ENCODE data around the gene C10orf105.
A peak's percentile ranks its signal among the peaks of the same experiment; 100 is the strongest.

C10orf105 gene

GRCh38 chr10:71717056-71717455 lies 2.5 kb downstream of the C10orf105 start:
- DNase-seq (ENCODE audit: low read depth in 2 of 3, low spot score in 1 of 3): no peak

GRCh38 chr10:71716426-71716825 lies 3.2 kb downstream of the C10orf105 start:
- no peak for DNase-seq (ENCODE audit: low read depth in 2 of 3, low spot score in 1 of 3)

DNA sequence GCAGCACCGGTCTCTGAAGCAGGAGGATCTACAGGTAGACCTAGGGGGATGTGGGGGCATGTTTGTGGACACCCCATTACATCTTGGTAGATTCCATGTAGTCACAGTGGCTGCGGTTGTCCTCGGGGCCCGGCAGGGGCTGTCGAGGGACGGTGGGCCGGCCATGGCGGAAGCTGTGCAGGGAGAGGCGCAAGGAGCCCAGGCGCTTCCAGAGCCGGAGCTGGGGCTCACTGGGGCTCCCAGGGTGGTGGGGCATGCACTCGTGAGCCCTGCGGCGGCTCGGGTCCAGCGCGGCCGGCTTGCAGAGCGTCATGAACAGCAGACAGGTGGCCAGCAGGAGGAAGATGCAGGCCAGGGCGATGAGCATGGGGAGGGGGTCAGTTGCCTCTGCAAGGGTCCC lies 3.7 kb downstream of the C10orf105 start:
- DNase-seq (ENCODE audit: low read depth in 2 of 3, low spot score in 1 of 3): no peak

DNA sequence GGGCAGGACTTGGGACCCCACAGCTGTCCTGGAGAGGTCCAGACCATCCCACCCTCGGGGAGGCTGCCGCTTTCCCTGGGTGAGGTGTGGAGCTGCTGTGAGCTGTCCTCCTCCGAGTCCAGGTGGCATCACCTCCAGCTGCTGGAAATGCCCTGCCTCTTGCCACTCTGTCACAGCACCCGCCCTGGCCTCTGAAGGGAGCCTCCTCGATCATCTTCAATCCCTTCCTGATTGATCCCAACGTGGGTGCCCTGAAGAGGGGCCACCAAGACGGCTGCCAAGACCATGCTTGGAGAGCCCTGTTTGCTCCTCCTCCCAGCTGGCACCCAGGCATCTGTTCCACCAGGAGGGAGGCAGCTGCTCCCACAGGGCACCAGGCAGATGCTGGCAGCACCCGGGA lies 4.6 kb downstream of the C10orf105 start:
- no peak for DNase-seq (ENCODE audit: low read depth in 2 of 3, low spot score in 1 of 3)

DNA sequence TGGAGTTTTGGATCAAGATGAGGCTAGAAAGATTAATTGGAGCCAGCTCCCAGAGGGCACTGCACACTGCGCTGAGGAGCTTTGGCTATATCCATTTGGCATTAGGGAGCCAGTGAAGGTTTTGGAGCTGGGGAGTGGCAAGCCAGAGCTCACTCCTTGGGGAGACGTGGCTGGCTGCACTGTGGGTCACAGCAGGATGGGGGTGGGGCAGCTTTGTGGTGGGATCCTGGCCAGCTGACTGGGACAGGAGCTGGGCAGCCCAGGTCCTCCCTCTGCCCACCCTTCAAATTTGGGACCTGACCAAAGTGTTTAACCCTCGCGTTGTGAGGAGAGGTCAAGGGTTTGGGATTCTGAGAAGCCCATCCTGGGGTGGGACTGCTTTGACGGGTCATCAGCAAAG lies 5.0 kb downstream of the C10orf105 start:
- DNase-seq (ENCODE audit: low read depth in 2 of 3, low spot score in 1 of 3): no peak

GRCh38 chr10:71714031-71714410 lies 5.6 kb downstream of the C10orf105 start:
- DNase-seq (ENCODE audit: low read depth in 2 of 3, low spot score in 1 of 3): no peak

DNA sequence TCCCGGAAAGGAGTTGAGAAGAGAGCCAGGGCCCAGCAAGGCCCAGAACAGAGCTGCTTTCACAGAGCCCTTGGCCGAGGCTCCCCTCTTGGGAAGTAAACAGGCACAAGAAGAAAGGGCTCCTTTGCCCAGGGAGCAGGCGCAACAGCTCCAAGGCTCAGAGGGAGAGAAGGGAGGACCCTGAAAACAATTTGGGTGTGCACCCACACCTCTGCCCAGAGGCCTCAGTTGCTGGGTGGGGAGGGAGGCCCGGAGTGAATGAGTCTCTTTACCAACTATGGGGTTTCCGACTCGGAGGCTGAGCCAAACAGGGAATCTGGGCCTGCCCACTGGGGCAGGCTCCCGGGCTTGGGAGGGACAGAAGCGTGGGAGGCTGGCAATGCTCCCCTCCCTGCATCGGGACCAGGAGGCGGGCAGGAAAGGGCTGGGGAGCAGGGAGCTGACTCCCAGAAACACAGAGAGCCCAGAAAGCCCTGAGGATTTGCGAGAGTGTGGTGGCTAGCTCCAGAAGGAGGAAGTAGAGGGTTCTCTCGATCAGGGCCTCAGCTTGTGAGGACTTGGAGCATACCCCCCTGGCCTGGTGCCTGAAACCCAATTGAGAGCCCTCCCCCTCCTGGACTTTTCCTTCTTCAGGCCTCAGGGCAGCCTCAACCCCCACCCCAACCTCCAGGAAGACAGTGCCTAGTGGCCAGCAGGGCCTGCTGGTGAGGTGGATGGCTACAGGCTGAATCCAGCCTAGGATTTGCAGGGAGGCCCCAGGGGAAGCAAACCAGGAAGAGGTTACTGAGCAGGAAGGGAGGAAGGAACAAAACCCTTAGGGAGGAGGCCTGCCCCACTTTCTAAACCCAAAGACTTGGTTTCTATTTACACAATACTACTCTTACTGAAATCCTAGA lies 6.2 kb downstream of the C10orf105 start:
- peak in 1 of 3 donors; percentile 26 for DNase-seq (ENCODE audit: low read depth in 2 of 3, low spot score in 1 of 3)

DNA sequence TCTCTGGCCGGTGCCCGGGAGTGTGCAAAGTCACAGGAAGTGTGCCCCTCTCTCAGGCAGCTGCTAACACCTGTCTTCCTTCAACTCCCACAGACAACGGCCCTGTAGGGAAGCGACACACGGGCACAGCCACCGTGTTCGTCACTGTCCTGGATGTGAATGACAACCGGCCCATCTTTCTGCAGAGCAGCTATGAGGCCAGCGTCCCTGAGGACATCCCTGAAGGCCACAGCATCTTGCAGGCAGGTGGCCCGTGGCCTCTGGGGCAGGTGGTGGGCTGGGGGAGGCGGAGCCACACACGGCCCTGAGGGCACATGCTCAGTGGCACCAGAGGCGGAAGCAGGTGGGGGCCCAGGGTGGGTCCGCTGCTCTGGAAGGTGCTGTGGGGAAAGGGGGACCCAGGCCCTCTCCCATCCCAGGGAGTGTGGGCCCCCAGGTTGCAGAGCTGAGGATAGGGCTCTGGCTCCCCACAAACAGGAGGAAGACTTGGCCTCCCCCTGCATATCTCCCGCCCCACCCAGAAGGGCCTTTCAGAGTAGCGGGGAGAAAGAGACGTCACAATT lies 6.9 kb downstream of the C10orf105 start:
- DNase-seq (ENCODE audit: low read depth in 2 of 3, low spot score in 1 of 3): no peak

GRCh38 chr10:71712170-71712569 lies 7.4 kb downstream of the C10orf105 start:
- no peak for DNase-seq (ENCODE audit: low read depth in 2 of 3, low spot score in 1 of 3)

- no peak for DNase-seq (ENCODE audit: low read depth in 2 of 3, low spot score in 1 of 3)
These were observed 8.4 kb downstream of the C10orf105 start for GRCh38 chr10:71711052-71711623.

DNA sequence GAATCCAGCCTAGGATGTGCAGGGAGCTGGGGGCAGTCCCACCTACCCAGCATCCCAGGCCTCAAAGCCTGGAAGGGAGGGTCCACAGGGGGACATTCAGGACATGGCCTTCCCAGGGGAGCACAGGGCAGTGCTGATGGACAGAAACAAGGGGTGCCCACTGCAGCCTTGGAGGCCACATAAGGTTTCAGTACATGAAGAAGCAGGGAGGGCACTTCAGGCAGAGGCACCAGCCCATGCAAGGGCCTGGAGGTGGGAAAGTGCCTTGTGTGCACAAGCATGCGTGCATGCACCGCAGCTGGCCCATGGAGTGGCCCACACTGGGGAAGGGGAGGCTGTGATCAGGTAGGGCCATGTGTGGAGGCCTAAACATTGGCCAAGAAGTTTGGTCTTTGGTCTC lies 9.1 kb downstream of the C10orf105 start:
- no peak for DNase-seq (ENCODE audit: low read depth in 2 of 3, low spot score in 1 of 3)

GRCh38 chr10:71708897-71709882 lies 10.4 kb downstream of the C10orf105 start:
- DNase-seq (ENCODE audit: low read depth in 2 of 3, low spot score in 1 of 3): no peak

GRCh38 chr10:71708301-71708703 lies 11.3 kb downstream of the C10orf105 start:
- DNase-seq (ENCODE audit: low read depth in 2 of 3, low spot score in 1 of 3): peak; percentile 50 to 74 (median 62)

DNA sequence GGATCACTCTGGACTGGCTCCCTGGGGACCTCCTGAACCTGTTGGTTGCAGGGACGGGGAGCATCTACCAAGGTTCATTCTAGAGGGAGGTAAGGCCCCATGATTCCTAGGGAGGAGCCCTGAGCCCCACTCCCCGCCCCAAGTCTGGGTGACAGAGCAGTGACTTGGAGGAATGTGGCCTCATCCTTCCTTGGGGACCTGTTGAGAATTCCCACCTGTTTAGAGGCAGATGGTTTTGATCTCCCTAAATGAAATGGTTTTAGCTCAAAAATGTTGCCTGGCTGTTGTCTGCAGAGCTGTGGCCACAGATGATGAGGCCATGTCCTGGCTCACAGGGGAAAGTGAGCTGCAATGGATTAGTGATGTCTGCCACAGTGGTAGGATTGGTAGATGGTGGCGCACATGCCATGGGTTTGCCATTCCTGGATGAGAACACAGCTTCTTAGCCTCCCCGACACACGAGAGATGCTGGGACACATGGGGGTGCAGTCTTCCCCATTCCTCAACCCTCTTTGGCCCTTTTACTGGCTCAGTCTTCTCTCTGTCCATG lies 12.3 kb downstream of the C10orf105 start:
- DNase-seq (ENCODE audit: low read depth in 2 of 3, low spot score in 1 of 3): no peak

- DNase-seq (ENCODE audit: low read depth in 2 of 3, low spot score in 1 of 3): no peak
These were observed 13.1 kb downstream of the C10orf105 start for GRCh38 chr10:71706216-71707121.

GRCh38 chr10:71705582-71705981 lies 14.0 kb downstream of the C10orf105 start:
- DNase-seq (ENCODE audit: low read depth in 2 of 3, low spot score in 1 of 3): no peak

GRCh38 chr10:71704816-71705215 lies 14.8 kb downstream of the C10orf105 start:
- no peak for DNase-seq (ENCODE audit: low read depth in 2 of 3, low spot score in 1 of 3)

- no peak for DNase-seq (ENCODE audit: low read depth in 2 of 3, low spot score in 1 of 3)
These were observed 16.0 kb downstream of the C10orf105 start for GRCh38 chr10:71703577-71703976.

- DNase-seq (ENCODE audit: low read depth in 2 of 3, low spot score in 1 of 3): no peak
These were observed 18.0 kb downstream of the C10orf105 start for GRCh38 chr10:71701496-71702132.

All from stimulated activated CD4-positive, alpha-beta T cell treated with anti-CD3 and anti-CD28 coated beads, Interleukin-12 subunit alpha, Interleukin-12 subunit beta, amount 100 ng/mL, for 48 hours (primary cell).